ENCODE data around the gene EFHC1. TPM values are rescaled to one million over a fixed set of nuclear protein-coding genes. Genes with fewer than 3 reads are reported as not detected.

EFHC1 gene
- total RNA-seq, 1 experiment from 2014 or later: 12.4 TPM

DNA sequence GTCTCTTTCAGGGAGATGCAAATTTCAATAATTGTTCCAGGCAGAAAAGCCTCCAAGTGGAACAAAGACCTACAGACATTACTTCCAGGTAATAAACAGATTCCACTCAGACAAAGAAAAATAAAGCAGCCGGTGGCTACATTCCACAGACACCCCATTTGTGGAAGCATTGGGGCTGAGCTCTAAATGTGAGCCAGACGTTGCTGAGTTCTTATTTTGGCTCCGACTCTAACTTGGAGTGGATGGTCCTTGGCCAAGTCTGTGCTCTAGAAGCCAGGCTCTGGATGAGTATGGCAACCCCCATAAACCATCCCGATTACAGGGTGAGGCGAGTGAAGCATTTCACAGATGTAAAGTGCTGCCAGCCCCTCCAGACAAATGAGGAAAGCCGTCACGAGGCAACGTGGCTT, 150.2 kb downstream of the EFHC1 start (continued):
- TF ChIP-seq, protein P1, sequence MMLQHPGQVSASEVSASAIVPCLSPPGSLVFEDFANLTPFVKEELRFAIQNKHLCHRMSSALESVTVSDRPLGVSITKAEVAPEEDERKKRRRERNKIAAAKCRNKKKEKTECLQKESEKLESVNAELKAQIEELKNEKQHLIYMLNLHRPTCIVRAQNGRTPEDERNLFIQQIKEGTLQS (IDR thresholded peaks at IDR 0.05): no peak
- TF ChIP-seq ELF1 (IDR thresholded peaks at IDR 0.05; ENCODE audit: borderline replicate concordance, low read depth) (no peak), EZH2phosphoT487 (IDR thresholded peaks at IDR 0.05; ENCODE audit: borderline replicate concordance) (no peak), YY1 (IDR thresholded peaks at IDR 0.05; ENCODE audit: extremely low read depth, insufficient replicate concordance, low read depth, low read length) (no peak)

DNA sequence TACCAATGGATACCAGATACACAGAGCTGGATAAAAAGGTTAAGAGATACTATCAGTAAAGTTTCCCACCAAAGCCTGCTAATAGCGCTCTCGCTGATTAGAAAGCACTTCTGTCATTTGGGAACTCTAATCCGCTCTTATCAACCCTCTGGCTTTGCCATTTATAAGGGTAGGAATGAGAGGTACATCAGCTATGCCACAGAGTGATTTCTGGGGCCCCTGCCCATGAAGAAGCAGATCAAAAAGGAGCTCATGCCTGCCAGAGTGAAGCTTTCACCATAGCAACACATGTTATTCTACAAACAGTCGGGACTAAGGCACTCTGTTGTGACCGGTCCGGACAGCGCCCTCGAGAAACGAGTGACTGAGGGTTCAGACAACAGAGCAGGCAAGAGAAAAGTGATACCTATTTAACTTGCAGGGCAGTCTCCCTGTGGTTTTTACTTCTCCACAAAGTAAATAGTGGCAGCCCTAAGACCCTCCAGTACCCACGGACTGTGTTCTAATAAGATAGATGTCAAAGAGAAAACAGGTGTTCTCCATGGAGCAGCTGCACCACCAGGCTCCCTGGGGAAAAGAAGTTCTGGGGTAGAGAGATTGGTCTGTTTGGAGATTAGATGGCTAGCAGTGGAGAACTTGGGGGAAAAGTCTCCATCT, 151.1 kb downstream of the EFHC1 start:
- POLR2A ChIA-PET: no interaction called here
- 0 out of 2 replicates have a peak, but pooled peaks cover 3% of the 10 kb centered on the region for H3K9me2 ChIP-seq (ENCODE audit: insufficient read depth)
- no peak overlapping the region for H3K9ac ChIP-seq (ENCODE audit: low read length)
- H3K27me3 ChIP-seq (ENCODE audit: insufficient read depth, low read length): no peaks in the 10 kb centered on the region
- H3K36me3 ChIP-seq (ENCODE audit: control insufficient read depth in 1 of 2, insufficient read depth in 2 of 2, low read length in 2 of 2): no peaks in the 10 kb centered on the region
- no peaks in the 10 kb centered on the region for H4K20me1 ChIP-seq (ENCODE audit: insufficient read depth)
- no peak overlapping the region for H2AFZ ChIP-seq (ENCODE audit: low read depth, low read length, poor library complexity, severe bottlenecking)
- TF ChIP-seq, protein P2, sequence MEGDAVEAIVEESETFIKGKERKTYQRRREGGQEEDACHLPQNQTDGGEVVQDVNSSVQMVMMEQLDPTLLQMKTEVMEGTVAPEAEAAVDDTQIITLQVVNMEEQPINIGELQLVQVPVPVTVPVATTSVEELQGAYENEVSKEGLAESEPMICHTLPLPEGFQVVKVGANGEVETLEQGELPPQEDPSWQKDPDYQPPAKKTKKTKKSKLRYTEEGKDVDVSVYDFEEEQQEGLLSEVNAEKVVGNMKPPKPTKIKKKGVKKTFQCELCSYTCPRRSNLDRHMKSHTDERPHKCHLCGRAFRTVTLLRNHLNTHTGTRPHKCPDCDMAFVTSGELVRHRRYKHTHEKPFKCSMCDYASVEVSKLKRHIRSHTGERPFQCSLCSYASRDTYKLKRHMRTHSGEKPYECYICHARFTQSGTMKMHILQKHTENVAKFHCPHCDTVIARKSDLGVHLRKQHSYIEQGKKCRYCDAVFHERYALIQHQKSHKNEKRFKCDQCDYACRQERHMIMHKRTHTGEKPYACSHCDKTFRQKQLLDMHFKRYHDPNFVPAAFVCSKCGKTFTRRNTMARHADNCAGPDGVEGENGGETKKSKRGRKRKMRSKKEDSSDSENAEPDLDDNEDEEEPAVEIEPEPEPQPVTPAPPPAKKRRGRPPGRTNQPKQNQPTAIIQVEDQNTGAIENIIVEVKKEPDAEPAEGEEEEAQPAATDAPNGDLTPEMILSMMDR (IDR thresholded peaks at IDR 0.05 in 2 of 3, conservative IDR thresholded peaks at IDR 0.05 in 1 of 3; ENCODE audit: borderline replicate concordance in 1 of 3, insufficient read depth in 1 of 3, low read depth in 2 of 3, low read length in 2 of 3): no peak
- TF ChIP-seq EZH2phosphoT487 (IDR thresholded peaks at IDR 0.05; ENCODE audit: borderline replicate concordance) (no peak), YY1 (IDR thresholded peaks at IDR 0.05; ENCODE audit: extremely low read depth, insufficient replicate concordance, low read depth, low read length) (no peak), ELF1 (IDR thresholded peaks at IDR 0.05; ENCODE audit: borderline replicate concordance, low read depth) (no peak), SP1 (IDR thresholded peaks at IDR 0.05; ENCODE audit: low read depth) (no peak), FOSL1 (IDR thresholded peaks at IDR 0.05; ENCODE audit: low read depth) (no peak), SRF (IDR thresholded peaks at IDR 0.05; ENCODE audit: low read depth) (no peak), CEBPB (IDR thresholded peaks at IDR 0.05; ENCODE audit: low read depth) (no peak), POLR2A (IDR thresholded peaks at IDR 0.05; ENCODE audit: borderline replicate concordance, extremely low read depth, insufficient read depth, insufficient read length) (no peak)
- TF ChIP-seq, protein P3, sequence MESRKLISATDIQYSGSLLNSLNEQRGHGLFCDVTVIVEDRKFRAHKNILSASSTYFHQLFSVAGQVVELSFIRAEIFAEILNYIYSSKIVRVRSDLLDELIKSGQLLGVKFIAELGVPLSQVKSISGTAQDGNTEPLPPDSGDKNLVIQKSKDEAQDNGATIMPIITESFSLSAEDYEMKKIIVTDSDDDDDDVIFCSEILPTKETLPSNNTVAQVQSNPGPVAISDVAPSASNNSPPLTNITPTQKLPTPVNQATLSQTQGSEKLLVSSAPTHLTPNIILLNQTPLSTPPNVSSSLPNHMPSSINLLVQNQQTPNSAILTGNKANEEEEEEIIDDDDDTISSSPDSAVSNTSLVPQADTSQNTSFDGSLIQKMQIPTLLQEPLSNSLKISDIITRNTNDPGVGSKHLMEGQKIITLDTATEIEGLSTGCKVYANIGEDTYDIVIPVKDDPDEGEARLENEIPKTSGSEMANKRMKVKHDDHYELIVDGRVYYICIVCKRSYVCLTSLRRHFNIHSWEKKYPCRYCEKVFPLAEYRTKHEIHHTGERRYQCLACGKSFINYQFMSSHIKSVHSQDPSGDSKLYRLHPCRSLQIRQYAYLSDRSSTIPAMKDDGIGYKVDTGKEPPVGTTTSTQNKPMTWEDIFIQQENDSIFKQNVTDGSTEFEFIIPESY (IDR thresholded peaks at IDR 0.05; ENCODE audit: extremely low read depth, insufficient replicate concordance, low read length): no peak
- TF ChIP-seq, protein P4, sequence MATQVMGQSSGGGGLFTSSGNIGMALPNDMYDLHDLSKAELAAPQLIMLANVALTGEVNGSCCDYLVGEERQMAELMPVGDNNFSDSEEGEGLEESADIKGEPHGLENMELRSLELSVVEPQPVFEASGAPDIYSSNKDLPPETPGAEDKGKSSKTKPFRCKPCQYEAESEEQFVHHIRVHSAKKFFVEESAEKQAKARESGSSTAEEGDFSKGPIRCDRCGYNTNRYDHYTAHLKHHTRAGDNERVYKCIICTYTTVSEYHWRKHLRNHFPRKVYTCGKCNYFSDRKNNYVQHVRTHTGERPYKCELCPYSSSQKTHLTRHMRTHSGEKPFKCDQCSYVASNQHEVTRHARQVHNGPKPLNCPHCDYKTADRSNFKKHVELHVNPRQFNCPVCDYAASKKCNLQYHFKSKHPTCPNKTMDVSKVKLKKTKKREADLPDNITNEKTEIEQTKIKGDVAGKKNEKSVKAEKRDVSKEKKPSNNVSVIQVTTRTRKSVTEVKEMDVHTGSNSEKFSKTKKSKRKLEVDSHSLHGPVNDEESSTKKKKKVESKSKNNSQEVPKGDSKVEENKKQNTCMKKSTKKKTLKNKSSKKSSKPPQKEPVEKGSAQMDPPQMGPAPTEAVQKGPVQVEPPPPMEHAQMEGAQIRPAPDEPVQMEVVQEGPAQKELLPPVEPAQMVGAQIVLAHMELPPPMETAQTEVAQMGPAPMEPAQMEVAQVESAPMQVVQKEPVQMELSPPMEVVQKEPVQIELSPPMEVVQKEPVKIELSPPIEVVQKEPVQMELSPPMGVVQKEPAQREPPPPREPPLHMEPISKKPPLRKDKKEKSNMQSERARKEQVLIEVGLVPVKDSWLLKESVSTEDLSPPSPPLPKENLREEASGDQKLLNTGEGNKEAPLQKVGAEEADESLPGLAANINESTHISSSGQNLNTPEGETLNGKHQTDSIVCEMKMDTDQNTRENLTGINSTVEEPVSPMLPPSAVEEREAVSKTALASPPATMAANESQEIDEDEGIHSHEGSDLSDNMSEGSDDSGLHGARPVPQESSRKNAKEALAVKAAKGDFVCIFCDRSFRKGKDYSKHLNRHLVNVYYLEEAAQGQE (IDR thresholded peaks at IDR 0.05; ENCODE audit: low read depth): no peak
- CTCF ChIA-PET: no interaction called here
- no TSS peak for BruUV-seq (replicated peaks)
- no peak overlapping the region for H3K27ac ChIP-seq (ENCODE audit: low read depth, low read length)
- H3K4me2 ChIP-seq (ENCODE audit: low read length): no peak overlapping the region
- peaks cover 91% of the 10 kb centered on the region for H3K79me2 ChIP-seq (ENCODE audit: insufficient read depth, low read length)
- intact Hi-C loops (cut with micrococcal nuclease): no loop called here
- ATAC-seq (no peak), DNase-seq (ENCODE audit: low read depth, low spot score) (no peak)
- RAD21 ChIA-PET (ENCODE audit: low non-redundant PET in 1 of 2, low total read pairs in 2 of 2, uncharacterized antibody in 2 of 2, unreplicated experiment in 2 of 2): no interaction called here
- H3K4me1 ChIP-seq (ENCODE audit: control insufficient read depth in 1 of 2, insufficient read depth in 2 of 2, low read length in 2 of 2): peaks cover 7 to 27% of the 10 kb centered on the region in 2 experiments; a peak in 2 of 4 replicates
- no peaks in the 10 kb centered on the region for H3K9me3 ChIP-seq (ENCODE audit: control insufficient read depth in 1 of 2, insufficient read depth in 1 of 2, low read depth in 1 of 2, low read length in 2 of 2)
- no peak overlapping the region for H3K4me3 ChIP-seq (replicated peaks in 1 of 2; ENCODE audit: low read depth in 1 of 2, low read length in 2 of 2)

All from HCT116 (cell line).